OCI-LY7 (cell line): ENCODE measurements around the gene NCKAP5. TPM values are rescaled to one million over a fixed set of nuclear protein-coding genes. Genes with fewer than 3 reads are reported as not detected.

Experiments used
- BruUV-seq: library from RNA; stranded (reverse); fragments of 400-500 nt; replicated peaks from 2 replicates; lab custom pipeline; 2021; lab: Mats Ljungman, UMichigan
- CTCF ChIA-PET: fragments of 300-600 bp; sonication (Branson Sonifier 250); formaldehyde crosslinking; loops from one replicate; lab custom pipeline; 2022; ENCODE audit warnings: antibody characterized with exemption; ENCODE audit not compliant: unreplicated experiment; lab: Charles Lee
- POLR2A ChIA-PET: fragments of 300-600 bp; sonication (Branson Sonifier 250); formaldehyde crosslinking; loops from one replicate; lab custom pipeline; 2022; ENCODE audit warnings: antibody characterized with exemption; lab: Charles Lee
- DNase-seq: peaks from one replicate; pipeline ENCODE4 v3.0.0-alpha.2; 2015; ENCODE audit warnings: low spot score
- H2AFZ ChIP-seq: fragments of 200-600 bp; sonication (generic), shearing (Covaris generic); 2 replicates; pipeline ENCODE4 v1.6.1; 2014; ENCODE audit warnings: mild to moderate bottlenecking, antibody characterized with exemption, low read length, moderate library complexity
- H3K27ac ChIP-seq: fragments of 200-600 bp; sonication (generic); 2 replicates; pipeline ENCODE4 v1.5.1; 2014; ENCODE audit warnings: mixed run types, low read depth, mild to moderate bottlenecking, moderate library complexity, low read length, inconsistent platforms; ENCODE audit not compliant: poor library complexity, severe bottlenecking
- H3K36me3 ChIP-seq: fragments of 200-600 bp; sonication (generic); 2 replicates; pipeline ENCODE4 v1.6.1; 2014; ENCODE audit warnings: mild to moderate bottlenecking, antibody characterized with exemption, low read length, moderate library complexity, mixed read lengths; ENCODE audit not compliant: insufficient read depth
- H3K4me1 ChIP-seq: fragments of 200-600 bp; sonication (generic); 2 replicates; pipeline ENCODE4 v1.5.1; 2014; ENCODE audit warnings: mild to moderate bottlenecking, low read length; ENCODE audit not compliant: insufficient read depth, poor library complexity, severe bottlenecking
- H3K4me2 ChIP-seq: fragments of 200-600 bp; sonication (generic); 2 replicates; pipeline ENCODE4 v1.6.1; 2014; ENCODE audit warnings: mild to moderate bottlenecking, low read length
- H3K4me3 ChIP-seq: fragments of 200-600 bp; sonication (generic); 2 replicates; pipeline ENCODE4 v1.5.1; 2014; ENCODE audit warnings: mild to moderate bottlenecking, low read depth, low read length; ENCODE audit not compliant: poor library complexity, severe bottlenecking
- H3K79me2 ChIP-seq: fragments of 200-600 bp; sonication (generic); 2 replicates; pipeline ENCODE4 v1.6.1; 2016; ENCODE audit warnings: low read depth, mild to moderate bottlenecking, low read length, moderate library complexity, mixed read lengths; ENCODE audit not compliant: insufficient read depth
- H3K9me2 ChIP-seq: fragments of 200-600 bp; sonication (generic); 2 replicates; pipeline ENCODE4 v1.6.1; 2016; ENCODE audit warnings: mild to moderate bottlenecking, low read length, mixed read lengths; ENCODE audit not compliant: insufficient read depth
- H3K9me3 ChIP-seq: fragments of 200-600 bp; sonication (generic); 2 replicates; pipeline ENCODE4 v1.6.1; 2014; ENCODE audit warnings: mild to moderate bottlenecking, mixed run types, low read length, mixed read lengths
- H4K20me1 ChIP-seq: fragments of 200-600 bp; sonication (generic); 2 replicates; pipeline ENCODE4 v1.6.1; 2014; ENCODE audit warnings: mild to moderate bottlenecking, antibody characterized with exemption, low read length, moderate library complexity, mixed read lengths; ENCODE audit not compliant: insufficient read depth
- CTCF ChIP-seq: fragments of 200-600 bp; sonication (generic); conservative IDR thresholded peaks from 2 replicates; pipeline ENCODE4 v1.5.1; 2014; ENCODE audit warnings: mild to moderate bottlenecking, antibody characterized with exemption, low read length, moderate library complexity, mixed read lengths
- EZH2phosphoT487 ChIP-seq: fragments of 200-600 bp; sonication (generic); IDR thresholded peaks from 2 replicates; pipeline ENCODE4 v1.6.1; 2018; ENCODE audit warnings: low read depth, borderline replicate concordance, mild to moderate bottlenecking, mixed run types, antibody characterized with exemption, low read length, moderate library complexity, mixed read lengths
- intact Hi-C: fragments of 100-400 bp; cut with micrococcal nuclease; formaldehyde crosslinking; loops from one replicate; pipeline ENCODE4 v1.10.0; 2022; ENCODE audit not compliant: unreplicated experiment
- total RNA-seq, 2 experiments: library from RNA; depleted of rRNA in 1 of 2; stranded (reverse); fragments of >200 nt in 1 of 2; shearing (Covaris generic) in 1 of 2; gene quantifications; 2 replicates each; pipeline ENCODE4 v1.2.3, GENCODE V29; 2014 to 2022

Gene NCKAP5
- total RNA-seq, 2 experiments from 2014 or later, result not detected

GRCh38 chr2:132998221-132998620 lies 570.0 kb downstream of the NCKAP5 start:
- H3K4me3 ChIP-seq, result no peak overlapping the region
- H3K4me1 ChIP-seq, result no peaks in the 10 kb centered on the region
- H3K36me3 ChIP-seq, result no peaks in the 10 kb centered on the region
- H3K9me3 ChIP-seq, result no peaks in the 10 kb centered on the region
- ChIA-PET POLR2A (interaction anchor here (0.7 kb wide), 1 partner anchor 69 kb away, joined by 3 read pairs; no protein-coding TSS in a partner anchor), CTCF (no interaction called here)
- BruUV-seq, result no TSS peak
- H3K9me2 ChIP-seq, result no peaks in the 10 kb centered on the region
- intact Hi-C loops, result no loop called here
- no peak for TF ChIP-seq EZH2phosphoT487
- TF ChIP-seq CTCF, result no peak
- H3K79me2 ChIP-seq, result no peaks in the 10 kb centered on the region
- H4K20me1 ChIP-seq, result no peaks in the 10 kb centered on the region
- H2AFZ ChIP-seq, result no peak overlapping the region
- no peak overlapping the region for H3K4me2 ChIP-seq
- H3K27ac ChIP-seq, result no peak overlapping the region
- no peak for DNase-seq

- no TSS peak for BruUV-seq
- intact Hi-C loops, result no loop called here
- no peaks in the 10 kb centered on the region for H3K79me2 ChIP-seq
Measured at GRCh38 chr2:132991471-132992045, 576.7 kb downstream of the NCKAP5 start.

More at GRCh38 chr2:132991471-132992045, 576.7 kb downstream of the NCKAP5 start:
- no peak overlapping the region for H3K27ac ChIP-seq
- ChIA-PET CTCF (no interaction called here), POLR2A (interaction anchor here (0.6 kb wide), 1 partner anchor 169 kb away, joined by 3 read pairs; no protein-coding TSS in a partner anchor)
- H3K9me2 ChIP-seq, result no peaks in the 10 kb centered on the region
- no peaks in the 10 kb centered on the region for H4K20me1 ChIP-seq
- no peak overlapping the region for H3K4me3 ChIP-seq
- DNase-seq, result no peak
- no peaks in the 10 kb centered on the region for H3K36me3 ChIP-seq
- no peaks in the 10 kb centered on the region for H3K4me1 ChIP-seq
- no peak overlapping the region for H2AFZ ChIP-seq
- H3K9me3 ChIP-seq, result no peaks in the 10 kb centered on the region
- TF ChIP-seq CTCF (no peak), EZH2phosphoT487 (no peak)
- H3K4me2 ChIP-seq, result no peak overlapping the region
